ENCODE measurements around the gene RBMS2. TPM values are rescaled to one million over a fixed set of nuclear protein-coding genes. Genes with fewer than 3 reads are reported as not detected.

The RBMS2 gene
- total RNA-seq, 1 experiment from 2014 or later: 40.8 TPM

GRCh38 chr12:56568146-56568545 lies 46.5 kb downstream of the RBMS2 start:
- Histone ChIP-seq H3K9me3 (ENCODE audit: control insufficient read depth in 1 of 2, insufficient read depth in 1 of 2, low read depth in 1 of 2, low read length in 2 of 2) (no peaks in the 10 kb centered on the region), H3K4me3 (replicated peaks in 1 of 2; ENCODE audit: low read depth in 1 of 2, low read length in 2 of 2) (no peak overlapping the region), H3K9ac (ENCODE audit: low read length) (no peak overlapping the region), H3K27me3 (ENCODE audit: insufficient read depth, low read length) (no peaks in the 10 kb centered on the region), H3K36me3 (ENCODE audit: control insufficient read depth in 1 of 2, insufficient read depth in 2 of 2, low read length in 2 of 2) (peaks cover 12 to 14% of the 10 kb centered on the region in 2 experiments; a peak in 3 of 4 replicates), H3K79me2 (ENCODE audit: insufficient read depth, low read length) (no peaks in the 10 kb centered on the region), H2AFZ (ENCODE audit: low read depth, low read length, poor library complexity, severe bottlenecking) (no peak overlapping the region), H3K4me1 (ENCODE audit: control insufficient read depth in 1 of 2, insufficient read depth in 2 of 2, low read length in 2 of 2) (peaks cover 2 to 11% of the 10 kb centered on the region in 2 experiments; a peak in 2 of 4 replicates), H3K9me2 (ENCODE audit: insufficient read depth) (no peaks in the 10 kb centered on the region), H3K4me2 (ENCODE audit: low read length) (no peak overlapping the region), H3K27ac (ENCODE audit: low read depth, low read length) (no peak overlapping the region), H4K20me1 (ENCODE audit: insufficient read depth) (no peaks in the 10 kb centered on the region)
- POLR2A ChIA-PET: interaction anchor here (1.3 kb wide), 1 partner anchor 47 kb away, joined by 3 read pairs; the partner anchor contains the start of gene RBMS2
- CTCF ChIA-PET: no interaction called here
- DNase-seq (ENCODE audit: low read depth, low spot score): no peak
- ATAC-seq: no peak
- no TSS peak for BruUV-seq (replicated peaks)
- TF ChIP-seq POLR2A (IDR thresholded peaks at IDR 0.05; ENCODE audit: borderline replicate concordance, extremely low read depth, insufficient read depth, insufficient read length): no peak
- no peak for TF ChIP-seq YY1 (IDR thresholded peaks at IDR 0.05; ENCODE audit: extremely low read depth, insufficient replicate concordance, low read depth, low read length)
- no peak for TF ChIP-seq CBX3 (IDR thresholded peaks at IDR 0.05; ENCODE audit: low read depth)
- TF ChIP-seq CTCF (IDR thresholded peaks at IDR 0.05 in 2 of 3, conservative IDR thresholded peaks at IDR 0.05 in 1 of 3; ENCODE audit: borderline replicate concordance in 1 of 3, insufficient read depth in 1 of 3, low read depth in 2 of 3, low read length in 2 of 3): no peak
- TF ChIP-seq FOSL1 (IDR thresholded peaks at IDR 0.05; ENCODE audit: low read depth): no peak
- no peak for TF ChIP-seq REST (IDR thresholded peaks at IDR 0.05; ENCODE audit: low read depth)
- TF ChIP-seq, protein P1, sequence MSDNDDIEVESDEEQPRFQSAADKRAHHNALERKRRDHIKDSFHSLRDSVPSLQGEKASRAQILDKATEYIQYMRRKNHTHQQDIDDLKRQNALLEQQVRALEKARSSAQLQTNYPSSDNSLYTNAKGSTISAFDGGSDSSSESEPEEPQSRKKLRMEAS (IDR thresholded peaks at IDR 0.05): no peak
- TF ChIP-seq POLR2AphosphoS5 (IDR thresholded peaks at IDR 0.05; ENCODE audit: low read depth, low read length): no peak
- no peak for TF ChIP-seq ZNF274 (IDR thresholded peaks at IDR 0.05; ENCODE audit: low read depth, low read length)
- TF ChIP-seq EZH2phosphoT487 (IDR thresholded peaks at IDR 0.05; ENCODE audit: borderline replicate concordance): no peak
- TF ChIP-seq ATF3 (IDR thresholded peaks at IDR 0.05): no peak
- no peak for TF ChIP-seq CEBPB (IDR thresholded peaks at IDR 0.05; ENCODE audit: low read depth)
- no peak for TF ChIP-seq ELF1 (IDR thresholded peaks at IDR 0.05; ENCODE audit: borderline replicate concordance, low read depth)
- no peak for TF ChIP-seq SP1 (IDR thresholded peaks at IDR 0.05; ENCODE audit: low read depth)
- no peak for TF ChIP-seq EZH2 (IDR thresholded peaks at IDR 0.05)
- TF ChIP-seq TCF7L2 (IDR thresholded peaks at IDR 0.05; ENCODE audit: borderline replicate concordance, extremely low read depth, insufficient read depth, insufficient read length): no peak
- TF ChIP-seq JUND (IDR thresholded peaks at IDR 0.05): no peak
- RAD21 ChIA-PET (ENCODE audit: low non-redundant PET in 1 of 2, low total read pairs in 2 of 2, uncharacterized antibody in 2 of 2, unreplicated experiment in 2 of 2): no interaction called here
- intact Hi-C loops (cut with micrococcal nuclease): no loop called here
